Measurements from ENCODE around the gene NPAT.

DNA sequence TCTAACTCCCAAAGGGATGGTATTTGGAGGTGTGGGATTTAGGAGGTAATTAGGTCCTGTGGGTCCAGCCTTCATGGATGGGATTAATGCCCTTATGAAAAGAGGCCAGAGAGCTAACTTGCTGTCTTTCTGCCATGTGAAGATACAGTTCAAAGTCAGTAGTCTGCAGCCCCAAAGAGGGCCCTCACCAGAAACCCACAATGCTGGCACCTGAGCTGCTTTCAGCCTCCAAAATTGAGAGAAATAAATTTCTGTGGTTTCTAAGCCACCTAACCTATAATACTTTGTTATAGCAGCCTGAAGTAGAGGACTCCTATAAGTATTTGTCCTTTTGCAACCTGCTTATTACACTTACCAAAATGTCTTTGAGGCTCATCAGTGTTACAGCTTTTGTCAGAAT is 16.6 kb upstream of the NPAT start:
- TF ChIP-seq CTCF (IDR thresholded peaks at IDR 0.05) (no peak), SIN3A (IDR thresholded peaks at IDR 0.05; ENCODE audit: borderline replicate concordance, insufficient read depth, low read depth, low read length) (no peak), POLR2AphosphoS5 (IDR thresholded peaks at IDR 0.05; ENCODE audit: low read depth, low read length) (no peak)

All from Panc1 (cell line).